Cardiac muscle cell (in vitro differentiated cells and primary cell): ENCODE results near the gene XIRP2. TPM values are rescaled to one million over a fixed set of nuclear protein-coding genes. Genes with fewer than 3 reads are reported as not detected.

Experiments
- DNase-seq, 2 donors: peaks; one replicate each; pipeline versions ENCODE4 v3.0.0 to v3.0.0-alpha.2; 2010 to 2017; ENCODE audit warnings: low read depth in 1 of 2, low spot score in 1 of 2
- H3K27ac ChIP-seq: fragments of 200-600 bp; sonication (generic); 2 replicates; pipeline ENCODE4 v1.5.1; 2016
- H3K27me3 ChIP-seq: fragments of 200-600 bp; sonication (generic); 2 replicates; pipeline ENCODE4 v1.6.0; 2016; ENCODE audit warnings: control low read depth
- H3K36me3 ChIP-seq: fragments of 200-600 bp; sonication (generic); 2 replicates; pipeline ENCODE4 v1.5.1; 2016; ENCODE audit warnings: control low read depth
- H3K4me1 ChIP-seq: fragments of 200-600 bp; sonication (generic); 2 replicates; pipeline ENCODE4 v1.8.1; 2017; ENCODE audit warnings: low read depth, mild to moderate bottlenecking, mixed run types
- H3K4me3 ChIP-seq: fragments of 200-600 bp; sonication (generic); 2 replicates; pipeline ENCODE4 v1.5.1; 2016; ENCODE audit warnings: mild to moderate bottlenecking
- H3K9me3 ChIP-seq: fragments of 200-600 bp; sonication (generic); 2 replicates; pipeline ENCODE4 v1.5.1; 2017; ENCODE audit warnings: low read depth, mild to moderate bottlenecking, control low read depth
- polyA plus RNA-seq: library from polyadenylated mRNA; unstranded; fragments of >200 nt; fragmentation: Nextera tagmentation; extraction: Ambion mirVana; gene quantifications from 2 replicates; pipeline ENCODE4 v1.2.1, GENCODE V29; 2016
- total RNA-seq: library from RNA; depleted of rRNA; stranded (reverse); fragments of >200 nt; gene quantifications from 2 replicates; pipeline ENCODE4 v1.2.3, GENCODE V29; 2016
- TF ChIP-seq, protein P1 (sequence below): IDR thresholded peaks from 2 replicates; pipeline ENCODE4 v1.5.1; 2012; ENCODE audit warnings: low read depth, mild to moderate bottlenecking, low read length

The XIRP2 gene
- total and polyA plus RNA-seq, 2 experiments from 2014 or later = 0.51 to 0.59 TPM

GRCh38 chr2:167186465-167186864 lies 298.2 kb downstream of the XIRP2 start:
- no peaks in the 10 kb centered on the region for H3K36me3 ChIP-seq
- no peak overlapping the region for H3K27ac ChIP-seq
- no peaks in the 10 kb centered on the region for H3K27me3 ChIP-seq
- no peaks in the 10 kb centered on the region for H3K9me3 ChIP-seq
- H3K4me1 ChIP-seq = peaks cover 24% of the 10 kb centered on the region
- DNase-seq = no peak
- no peak overlapping the region for H3K4me3 ChIP-seq
- TF ChIP-seq, protein P1, sequence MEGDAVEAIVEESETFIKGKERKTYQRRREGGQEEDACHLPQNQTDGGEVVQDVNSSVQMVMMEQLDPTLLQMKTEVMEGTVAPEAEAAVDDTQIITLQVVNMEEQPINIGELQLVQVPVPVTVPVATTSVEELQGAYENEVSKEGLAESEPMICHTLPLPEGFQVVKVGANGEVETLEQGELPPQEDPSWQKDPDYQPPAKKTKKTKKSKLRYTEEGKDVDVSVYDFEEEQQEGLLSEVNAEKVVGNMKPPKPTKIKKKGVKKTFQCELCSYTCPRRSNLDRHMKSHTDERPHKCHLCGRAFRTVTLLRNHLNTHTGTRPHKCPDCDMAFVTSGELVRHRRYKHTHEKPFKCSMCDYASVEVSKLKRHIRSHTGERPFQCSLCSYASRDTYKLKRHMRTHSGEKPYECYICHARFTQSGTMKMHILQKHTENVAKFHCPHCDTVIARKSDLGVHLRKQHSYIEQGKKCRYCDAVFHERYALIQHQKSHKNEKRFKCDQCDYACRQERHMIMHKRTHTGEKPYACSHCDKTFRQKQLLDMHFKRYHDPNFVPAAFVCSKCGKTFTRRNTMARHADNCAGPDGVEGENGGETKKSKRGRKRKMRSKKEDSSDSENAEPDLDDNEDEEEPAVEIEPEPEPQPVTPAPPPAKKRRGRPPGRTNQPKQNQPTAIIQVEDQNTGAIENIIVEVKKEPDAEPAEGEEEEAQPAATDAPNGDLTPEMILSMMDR = no peak

- no peak overlapping the region for H3K27ac ChIP-seq
- no peaks in the 10 kb centered on the region for H3K9me3 ChIP-seq
- H3K4me1 ChIP-seq = peaks cover 24% of the 10 kb centered on the region
- peak in 1 of 2 donors; percentile 41 for DNase-seq
- no peaks in the 10 kb centered on the region for H3K36me3 ChIP-seq
- H3K27me3 ChIP-seq = no peaks in the 10 kb centered on the region
- H3K4me3 ChIP-seq = no peak overlapping the region
- TF ChIP-seq, protein P1 = no peak
Measured at GRCh38 chr2:167187049-167187727, 298.9 kb downstream of the XIRP2 start.

DNA sequence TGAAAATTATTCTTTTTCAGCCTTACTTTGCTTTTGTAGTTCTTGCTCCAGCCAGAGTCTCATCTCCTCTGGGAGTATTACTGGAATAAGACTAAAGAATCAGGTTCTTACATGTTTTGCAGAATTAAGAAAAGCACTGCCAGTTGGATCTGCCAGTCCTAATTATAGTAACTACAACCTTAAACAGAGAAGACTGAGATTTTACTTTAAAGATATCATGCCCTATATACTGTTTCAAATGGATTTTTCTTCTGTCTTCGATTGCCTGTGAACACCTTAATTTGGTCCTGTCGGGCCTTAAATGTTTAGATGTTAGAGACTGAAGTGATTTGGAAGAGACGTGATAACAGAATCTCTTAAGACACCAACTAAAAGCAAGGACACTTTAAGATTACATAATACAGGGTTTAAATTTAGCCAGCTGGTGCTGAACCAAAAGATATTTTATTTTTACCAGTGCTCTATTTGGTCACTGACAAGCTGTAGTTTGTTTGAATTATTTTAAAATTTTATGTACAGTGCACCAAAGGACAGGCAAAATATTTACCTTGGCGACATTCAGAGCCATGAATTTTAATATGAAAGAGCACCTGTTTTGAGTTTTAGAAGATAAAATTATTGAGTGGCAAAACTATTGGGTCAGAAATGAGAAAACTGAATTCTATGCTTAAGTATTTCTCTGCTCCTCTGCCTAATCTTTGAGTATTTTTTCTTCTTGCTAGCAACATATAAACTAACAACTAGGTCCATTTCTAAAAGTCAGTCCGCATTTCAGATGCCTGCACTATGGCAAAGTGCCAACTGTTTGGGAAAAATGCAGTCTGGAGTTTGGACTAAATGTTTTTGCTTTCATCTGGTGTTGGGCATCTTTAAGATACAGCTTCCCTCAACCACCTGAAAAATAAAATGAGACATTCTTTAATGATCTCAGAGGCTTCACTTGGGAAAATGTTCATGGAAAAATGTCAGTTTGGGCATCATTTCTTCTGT lies 300.0 kb downstream of the XIRP2 start:
- Histone ChIP-seq H3K27me3 (no peaks in the 10 kb centered on the region), H3K27ac (peak overlapping the region; percentile 13), H3K4me3 (peak overlapping the region; percentile 2), H3K4me1 (peaks cover 24% of the 10 kb centered on the region), H3K9me3 (no peaks in the 10 kb centered on the region), H3K36me3 (no peaks in the 10 kb centered on the region)
- DNase-seq = peak in 1 of 2 donors; percentile 14
- TF ChIP-seq, protein P1 = no peak

DNA sequence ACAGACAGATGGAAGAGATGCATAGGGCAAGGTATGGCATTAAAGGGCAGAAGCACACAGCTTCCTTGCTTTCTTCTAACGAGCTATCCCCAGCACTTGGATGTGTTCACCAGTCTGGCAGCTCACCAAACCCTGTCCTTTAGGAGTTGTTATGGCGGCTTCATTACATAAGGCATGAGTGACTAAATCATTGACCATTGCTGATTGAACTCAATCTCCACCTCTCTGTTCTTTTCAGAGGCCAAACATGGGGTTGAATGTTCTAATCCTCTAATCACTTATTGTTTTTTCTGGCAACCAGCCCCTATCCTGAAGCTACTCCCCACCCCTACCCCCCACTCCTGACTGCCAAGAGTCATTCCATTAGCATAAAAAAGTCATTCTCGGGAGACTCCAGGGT lies 301.8 kb downstream of the XIRP2 start:
- Histone ChIP-seq H3K36me3 (no peaks in the 10 kb centered on the region), H3K4me3 (no peak overlapping the region), H3K4me1 (peaks cover 24% of the 10 kb centered on the region), H3K27me3 (no peaks in the 10 kb centered on the region), H3K9me3 (no peaks in the 10 kb centered on the region), H3K27ac (no peak overlapping the region)
- TF ChIP-seq, protein P1 = no peak
- DNase-seq = peak in 1 of 2 donors; percentile 61

DNA sequence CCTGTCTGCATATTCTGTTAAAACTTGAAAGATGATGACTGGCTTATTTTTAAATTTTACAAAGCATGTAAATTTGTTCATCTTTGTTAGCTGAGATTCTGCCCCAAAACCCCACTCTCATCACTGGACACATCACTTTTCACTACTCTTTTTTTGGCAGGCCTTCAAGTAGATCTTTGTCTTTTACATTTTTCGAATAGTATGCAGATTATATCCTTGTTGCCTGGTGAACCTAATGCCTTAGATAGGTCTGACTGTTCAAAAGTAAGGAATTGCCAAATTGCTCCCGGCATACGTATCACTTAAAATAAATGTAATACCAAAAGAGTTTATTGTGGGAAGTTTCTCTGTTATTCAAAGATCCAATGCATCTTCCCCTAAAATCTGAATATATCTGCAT lies 303.3 kb downstream of the XIRP2 start:
- no peak for DNase-seq
- TF ChIP-seq, protein P1 = no peak
- H3K27me3 ChIP-seq = no peaks in the 10 kb centered on the region
- no peaks in the 10 kb centered on the region for H3K9me3 ChIP-seq
- peaks cover 28% of the 10 kb centered on the region for H3K4me1 ChIP-seq
- H3K36me3 ChIP-seq = no peaks in the 10 kb centered on the region
- H3K4me3 ChIP-seq = no peak overlapping the region
- no peak overlapping the region for H3K27ac ChIP-seq
